Right lobe of liver (tissue), 4 donors: ENCODE measurements around the gene IKBKG.

Experiments
- CTCF ChIP-seq, 4 donors: fragments of 200-600 bp in 3 of 4; fragments of 450-650 bp in 1 of 4; IDR thresholded peaks; one replicate each; pipeline versions ENCODE4 v1.5.1 to v1.8.0; 2016 to 2022; ENCODE audit warnings: antibody characterized with exemption in 4 of 4, mild to moderate bottlenecking in 2 of 4
- POLR2A ChIP-seq: fragments of 450-650 bp; IDR thresholded peaks from one replicate; pipeline ENCODE4 v1.6.1; 2017; ENCODE audit warnings: antibody characterized with exemption, mild to moderate bottlenecking
- donor health status: DM: no; HTN: no; CAD: no.
- donor health status: DM: no; HTN: no; CAD: no.
- donor health status: DM: no; HTN: yes; CAD: no.

- no peak for TF ChIP-seq CTCF (IDR thresholded peaks at IDR 0.05)
- no peak for TF ChIP-seq POLR2A
Observed at GRCh38 chrX:154506483-154507332, 40.7 kb upstream of the IKBKG start.
